ENCODE results near the gene LLGL2.

Gene LLGL2

DNA sequence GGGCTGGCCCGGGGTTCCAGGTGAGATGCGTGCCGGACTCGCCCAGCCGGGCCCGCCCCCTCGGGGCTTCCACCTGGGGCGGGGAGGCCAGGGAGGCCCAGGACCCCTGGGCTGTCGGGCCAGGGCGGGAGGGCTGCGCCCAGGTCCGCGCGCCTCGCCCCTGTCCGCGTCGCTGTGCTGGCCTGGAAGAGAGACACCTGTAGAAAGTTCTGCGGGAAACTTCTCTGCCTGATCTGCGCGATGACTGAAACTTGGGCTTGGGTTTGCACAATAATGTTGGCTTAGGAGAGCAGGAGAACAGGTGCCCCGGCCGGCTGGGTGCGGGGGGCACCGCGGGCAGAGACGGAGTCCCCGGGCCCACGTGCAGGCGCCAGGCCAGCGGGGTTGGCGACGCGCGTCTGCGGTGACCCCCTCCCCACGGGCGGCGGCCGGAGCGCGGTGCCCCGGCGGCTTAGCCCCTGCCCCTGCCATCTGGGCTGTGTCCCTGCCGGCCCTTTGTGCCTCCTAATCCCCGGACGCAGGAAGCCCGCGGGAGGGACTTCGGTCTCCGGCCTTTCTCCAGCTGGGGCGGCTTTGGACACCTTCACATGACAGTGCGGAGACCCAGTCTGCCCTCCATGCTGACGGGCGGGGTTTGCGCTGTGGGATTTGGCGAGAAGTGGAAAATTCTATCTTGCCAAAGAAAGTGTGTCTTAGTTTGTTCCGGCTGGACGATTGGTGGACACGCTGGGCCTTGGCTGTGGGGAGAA lies 483 bp downstream of the LLGL2 start:
- DNase-seq, result no peak

DNA sequence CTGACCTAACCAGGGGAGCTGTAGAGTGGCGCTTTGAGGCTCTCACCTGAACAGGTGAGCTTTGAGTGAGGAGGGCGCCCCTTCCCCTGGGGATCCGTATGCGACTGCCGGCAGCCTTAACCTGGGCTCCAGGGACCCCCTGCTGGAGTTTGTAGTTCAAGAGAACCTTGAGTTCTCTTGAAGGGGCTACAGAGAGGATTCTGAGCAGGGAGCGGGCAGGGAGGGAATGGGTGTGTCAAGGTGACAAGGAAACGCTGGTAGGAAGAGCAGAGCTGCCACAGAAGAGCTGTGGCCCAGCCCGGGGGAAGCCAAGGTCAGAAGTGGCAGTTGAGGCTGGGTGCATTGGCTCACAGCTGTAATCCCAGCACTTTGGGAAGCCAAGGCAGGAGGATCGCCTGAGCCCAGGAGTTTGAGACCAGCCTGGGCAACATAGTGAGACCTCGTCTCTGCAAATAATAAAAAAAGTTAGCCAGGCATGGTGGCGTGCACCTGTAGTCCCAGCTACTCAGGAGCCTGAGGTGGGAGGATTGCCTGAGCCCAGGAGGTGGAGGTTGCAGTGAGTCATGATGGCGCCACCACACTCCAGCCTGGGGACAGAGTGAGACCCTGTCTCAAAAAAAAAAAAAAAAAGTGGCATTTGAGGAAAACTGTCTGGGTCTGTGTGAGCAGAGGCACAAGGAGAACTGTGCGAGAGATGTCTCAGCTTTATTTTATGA lies 1.2 kb downstream of the LLGL2 start:
- DNase-seq, result peak; percentile 17

DNA sequence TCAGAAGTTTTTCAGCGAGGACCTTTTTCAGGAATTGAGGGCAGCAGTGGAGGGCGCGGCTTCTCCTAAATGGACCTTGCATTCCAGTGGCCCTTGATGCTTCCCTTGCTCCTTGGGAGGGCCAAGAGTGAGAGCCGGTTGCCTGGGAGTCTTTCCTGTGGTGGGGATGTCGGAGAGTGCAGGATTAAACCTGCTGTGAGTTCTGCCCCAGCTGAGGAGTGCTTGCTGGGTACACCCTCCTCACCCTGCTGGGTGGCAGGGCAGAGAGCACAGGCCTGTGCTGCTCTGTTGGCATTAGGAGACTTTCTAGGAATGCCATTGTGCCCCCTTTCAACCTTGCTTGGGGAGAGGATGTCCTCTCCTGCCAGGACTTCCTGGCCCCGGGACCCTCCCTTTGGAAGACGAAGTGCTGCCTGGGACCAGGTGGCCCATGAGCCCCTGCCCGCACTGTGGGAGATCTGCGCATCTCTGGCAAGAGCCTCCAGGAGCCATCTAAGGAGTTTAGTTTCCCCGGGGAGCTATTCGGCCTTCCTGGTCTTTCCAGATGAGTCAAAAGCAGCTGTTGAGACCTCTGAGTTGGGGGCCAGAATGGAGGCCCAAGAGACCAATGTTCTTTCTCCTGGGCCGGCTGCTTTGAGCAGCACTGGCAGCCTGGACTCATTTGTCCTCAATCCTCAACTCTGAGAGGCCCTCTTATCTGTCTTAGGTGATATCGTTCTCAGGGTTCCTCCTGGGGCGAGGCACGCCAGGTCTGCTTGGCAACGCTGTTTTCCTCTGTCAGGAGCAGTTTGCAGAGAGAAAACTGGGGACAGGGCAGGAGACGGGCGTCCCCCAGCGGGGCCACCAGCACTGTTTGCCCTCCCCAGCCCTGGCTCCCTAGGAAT lies 5.6 kb downstream of the LLGL2 start:
- no peak for DNase-seq

DNA sequence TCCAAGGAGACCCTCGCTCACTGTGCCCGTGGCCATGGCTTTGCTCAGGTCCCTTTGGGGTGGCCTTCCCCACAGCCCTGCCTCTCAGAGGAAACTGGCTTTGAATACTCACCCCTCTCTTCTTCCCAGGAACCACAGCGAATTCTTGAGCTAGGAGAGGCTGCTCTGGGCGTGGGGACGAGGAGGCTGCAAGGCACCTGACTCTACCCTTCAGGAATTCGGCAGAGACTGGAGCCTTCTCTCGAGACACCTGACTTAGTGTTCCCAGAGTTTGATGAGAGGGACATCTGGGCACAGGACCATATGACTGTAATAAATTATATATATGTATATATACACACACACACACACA lies 6.2 kb downstream of the LLGL2 start:
- no peak for DNase-seq

DNA sequence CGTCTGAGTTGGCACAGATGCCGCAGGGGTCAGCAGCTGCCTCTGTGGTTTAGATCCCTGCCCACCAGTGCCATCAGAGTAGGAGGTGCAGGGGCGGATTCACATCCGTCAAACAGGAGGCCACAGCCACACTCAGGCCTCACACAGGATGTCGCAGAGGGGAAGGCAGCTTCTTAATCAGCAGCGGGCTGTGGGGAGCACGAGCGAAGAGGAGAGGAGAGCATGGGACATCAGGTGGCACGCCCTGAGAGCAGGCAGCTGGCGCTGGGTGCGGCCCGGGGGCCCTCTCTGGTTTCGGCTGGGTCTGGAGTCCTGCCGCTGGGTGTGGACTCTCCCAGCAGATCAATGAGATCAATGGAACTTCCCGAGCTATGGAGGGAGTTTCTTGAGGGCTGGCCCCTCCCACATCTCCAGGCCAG lies 9.6 kb downstream of the LLGL2 start:
- DNase-seq, result no peak

DNA sequence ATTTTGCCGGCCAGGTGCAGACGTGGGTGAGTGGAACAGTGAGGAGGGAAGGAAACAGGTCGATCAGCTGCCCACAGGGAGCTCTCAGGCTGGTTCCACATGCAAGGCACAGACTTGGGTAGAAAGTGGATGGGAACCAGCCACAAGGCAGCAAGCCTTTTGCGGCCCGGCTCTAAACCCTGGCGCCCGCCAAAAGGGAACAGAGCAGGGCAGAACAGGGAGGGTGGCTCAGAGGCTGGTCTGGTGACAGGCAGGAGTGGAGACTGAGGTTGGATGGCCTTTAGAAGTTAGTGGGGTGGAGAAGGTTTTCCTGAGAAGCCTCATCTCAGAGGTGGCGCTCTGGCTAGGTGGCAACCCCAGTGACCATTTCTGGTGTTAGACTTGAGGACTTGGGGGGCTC lies 10.4 kb downstream of the LLGL2 start:
- DNase-seq, result no peak

DNA sequence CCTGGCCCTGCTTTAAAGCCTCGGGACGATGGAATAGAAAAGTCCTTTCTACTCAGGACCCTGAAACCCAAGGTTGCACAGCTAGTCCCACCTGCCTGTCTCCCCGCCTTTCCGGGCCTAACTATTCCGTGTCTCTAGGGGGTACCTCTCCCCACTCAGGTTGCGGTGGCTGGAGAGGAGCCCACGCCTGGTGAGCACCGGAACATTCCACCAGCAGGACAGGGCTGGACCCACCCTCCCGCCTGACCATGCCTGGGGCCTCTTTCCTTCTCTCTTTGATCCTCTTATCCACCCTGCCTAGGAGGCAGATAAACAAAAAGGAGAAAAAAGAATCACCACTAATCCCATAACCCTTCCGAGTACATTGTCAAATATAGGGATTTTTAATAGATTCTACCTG lies 10.9 kb downstream of the LLGL2 start:
- no peak for DNase-seq

DNA sequence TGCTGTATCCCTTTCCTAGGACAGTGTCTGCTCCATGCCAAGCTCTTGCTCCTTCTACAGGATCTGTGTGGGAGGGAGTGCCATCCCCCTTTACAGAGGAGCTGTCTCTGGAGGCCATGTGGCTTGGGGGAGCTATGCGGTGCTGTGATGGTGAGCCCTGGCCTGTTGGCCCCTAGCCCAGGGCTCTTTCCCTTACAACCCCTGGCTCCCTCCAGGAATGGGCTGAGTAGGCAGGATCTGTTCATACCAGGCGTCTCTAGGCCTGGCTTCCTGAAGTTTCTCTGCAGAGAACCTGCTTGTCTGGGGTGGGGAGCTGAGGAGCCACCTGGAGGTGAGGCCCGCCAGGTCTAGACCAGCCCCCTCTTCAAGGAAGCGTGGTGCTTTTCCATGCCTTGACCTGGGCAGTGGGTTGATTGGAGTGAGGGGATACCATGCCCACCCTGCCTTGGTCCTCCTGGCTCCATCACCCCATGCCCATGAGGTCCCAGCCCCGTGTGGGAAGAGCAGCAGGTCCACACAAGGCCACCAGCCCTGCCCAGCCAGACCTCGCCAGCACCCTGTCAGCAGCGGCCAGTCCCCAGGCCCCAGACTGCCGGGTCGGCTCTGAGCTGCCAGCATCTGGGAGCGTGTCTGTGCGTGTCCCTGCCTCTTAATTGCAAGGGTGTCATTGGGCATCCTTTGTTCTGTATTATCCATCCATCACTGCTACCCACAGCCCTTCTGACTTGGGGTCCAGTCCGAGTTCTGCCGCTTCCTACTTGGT lies 14.7 kb downstream of the LLGL2 start:
- DNase-seq, result no peak

DNA sequence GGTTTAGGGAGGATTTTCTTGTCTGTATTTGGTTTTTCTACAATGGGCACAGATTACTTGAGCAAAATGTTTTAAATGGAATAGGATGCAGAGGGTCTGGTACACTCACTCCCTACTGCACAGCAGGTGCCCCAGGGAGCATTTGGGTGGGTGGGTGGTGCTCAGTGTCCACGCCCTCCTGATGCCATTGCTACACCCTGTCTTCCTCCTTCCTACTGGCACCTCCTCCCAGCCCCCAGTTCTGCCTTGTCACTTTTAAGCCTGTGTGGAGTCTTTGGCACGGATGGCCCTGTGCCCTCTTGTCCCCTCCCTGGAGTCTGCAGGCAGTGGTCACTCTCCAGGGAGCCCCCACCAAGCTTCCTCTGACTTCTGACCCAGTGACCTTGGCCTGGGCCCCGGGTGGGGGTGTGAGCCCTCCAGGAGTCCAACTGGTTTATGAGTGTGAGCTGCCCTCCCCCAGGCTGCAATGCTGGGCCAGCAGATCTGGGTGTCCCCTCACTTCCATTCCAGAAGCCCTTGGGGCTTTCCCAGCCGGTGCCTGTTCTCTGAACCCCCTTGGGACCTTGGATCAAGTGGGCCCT lies 15.5 kb downstream of the LLGL2 start:
- no peak for DNase-seq

DNA sequence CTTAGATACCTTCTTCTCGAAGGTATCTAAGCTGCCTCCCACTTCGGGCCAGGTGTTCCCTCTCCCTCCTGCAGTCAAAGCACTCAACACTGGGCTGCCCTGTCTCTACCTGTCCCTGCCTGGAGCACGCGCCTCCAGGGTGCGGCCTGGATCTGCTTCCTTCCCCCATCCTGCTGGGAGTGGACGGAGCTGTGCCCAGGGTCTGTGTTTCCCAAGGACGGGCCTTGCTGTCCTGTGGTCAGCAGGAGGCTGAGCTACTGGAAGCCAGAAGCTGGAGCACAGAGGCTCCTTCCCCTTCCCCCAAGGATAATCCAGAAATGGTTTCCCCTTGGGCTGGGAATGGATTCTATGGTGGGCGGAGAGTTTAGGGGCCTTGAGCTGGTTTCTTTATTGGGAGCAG lies 16.7 kb downstream of the LLGL2 start:
- no peak for DNase-seq

DNA sequence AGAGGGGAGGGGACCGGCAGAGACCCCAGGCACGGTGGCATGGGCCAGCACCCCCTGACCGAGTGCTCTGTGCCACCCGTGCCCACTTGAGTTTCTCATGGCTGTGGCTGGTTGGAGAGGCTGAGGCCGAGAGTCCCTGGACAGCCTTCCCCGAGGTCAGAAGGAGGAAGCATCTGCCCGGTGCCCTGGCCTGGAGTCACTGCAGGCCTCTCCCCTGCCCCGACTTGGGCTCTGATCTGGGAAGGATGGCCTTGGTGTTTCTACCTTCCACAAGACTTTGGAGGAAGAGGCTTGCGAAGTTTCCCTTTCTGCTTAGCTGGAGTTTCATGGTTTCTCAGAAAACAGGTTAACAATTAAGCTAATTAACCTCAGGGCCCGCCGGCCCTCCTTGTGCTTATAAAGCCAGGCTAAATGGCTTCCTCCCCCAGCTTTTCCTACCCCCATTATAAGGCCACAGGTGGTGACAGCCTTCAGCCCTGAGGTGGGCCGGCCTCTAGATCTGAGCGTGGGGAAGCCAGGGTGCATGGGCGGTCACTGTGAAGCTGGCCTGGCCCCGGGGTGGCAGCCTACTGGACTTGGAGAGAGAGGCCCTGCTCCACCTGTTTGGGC lies 17.3 kb downstream of the LLGL2 start:
- DNase-seq, result no peak

DNA sequence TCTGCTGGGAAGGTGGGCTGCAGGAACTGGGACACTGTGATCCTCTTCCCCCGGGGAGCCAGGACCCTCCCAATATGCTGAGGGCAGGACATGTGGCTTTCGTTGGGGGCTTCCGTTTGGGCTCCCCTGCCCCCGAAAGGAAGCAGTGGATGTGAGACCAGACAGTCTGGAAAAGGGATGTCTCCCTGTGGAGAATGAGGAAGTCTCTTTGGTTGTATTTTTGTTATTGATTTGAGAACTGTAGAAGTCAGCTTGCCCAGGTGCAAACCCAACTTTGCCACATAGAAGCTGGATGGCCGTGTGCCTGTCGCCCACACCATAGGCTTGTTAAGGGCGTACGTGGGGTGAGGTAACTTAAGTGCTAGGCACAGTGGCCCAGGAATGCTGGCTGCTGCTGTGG lies 18.8 kb downstream of the LLGL2 start:
- DNase-seq, result no peak

DNA sequence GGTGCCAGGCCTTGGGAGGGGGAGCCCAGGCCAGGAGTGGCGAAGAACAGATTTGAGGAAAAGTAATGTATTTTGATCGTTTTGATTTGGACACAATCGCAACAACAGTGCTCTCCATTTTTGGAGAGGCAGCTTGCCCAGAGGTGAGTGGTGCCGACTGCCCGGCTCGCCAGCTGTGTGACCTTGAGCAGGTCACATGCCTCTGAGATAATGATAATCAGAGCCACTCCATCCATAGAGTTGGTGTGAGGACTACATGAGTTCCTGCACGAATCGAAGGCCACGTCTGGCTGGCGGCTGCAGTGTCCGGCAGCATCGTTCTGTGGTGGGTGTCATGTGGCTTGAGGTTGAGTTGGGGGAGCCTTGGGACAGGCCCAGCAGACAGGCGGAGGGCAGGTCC lies 20.7 kb downstream of the LLGL2 start:
- DNase-seq, result no peak

DNA sequence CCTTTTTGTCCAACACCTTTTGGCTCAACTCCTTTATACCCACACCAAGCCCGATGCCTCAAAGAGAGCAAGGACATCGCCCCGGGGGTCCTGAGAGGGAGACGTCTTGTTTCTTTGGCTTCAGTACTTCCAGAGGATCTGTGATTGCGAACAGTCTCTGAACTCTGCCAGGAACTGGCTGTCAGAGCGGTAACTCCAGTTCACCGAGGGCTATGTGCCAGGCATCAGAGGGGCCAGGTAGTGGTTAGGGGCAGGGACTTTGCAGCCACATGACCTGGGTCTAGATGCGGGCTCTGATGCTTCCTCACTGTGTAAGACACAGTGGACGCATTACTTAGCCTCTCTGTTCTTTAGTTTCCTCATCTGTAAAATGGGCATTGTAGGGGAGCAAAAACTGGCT lies 21.6 kb downstream of the LLGL2 start:
- DNase-seq, result no peak

DNA sequence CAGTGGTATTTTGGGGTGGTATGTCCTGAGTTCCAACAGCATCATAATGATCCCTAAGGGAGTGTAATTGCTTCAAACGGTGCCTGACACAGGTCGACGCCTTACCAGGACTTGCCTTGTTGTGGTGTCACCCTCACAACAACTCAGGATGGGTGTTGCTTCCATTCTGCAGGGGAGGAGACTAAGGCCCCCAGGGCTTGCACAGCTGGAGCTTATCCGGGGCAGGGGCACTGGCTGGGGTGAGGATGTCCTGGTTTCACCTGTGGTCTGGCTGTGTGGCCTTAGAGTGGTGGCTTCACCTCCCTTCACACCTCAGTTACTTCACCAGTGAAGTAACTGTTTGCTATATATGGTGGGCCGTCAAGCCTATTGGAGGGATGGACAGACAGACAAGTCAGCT lies 23.3 kb downstream of the LLGL2 start:
- no peak for DNase-seq

DNA sequence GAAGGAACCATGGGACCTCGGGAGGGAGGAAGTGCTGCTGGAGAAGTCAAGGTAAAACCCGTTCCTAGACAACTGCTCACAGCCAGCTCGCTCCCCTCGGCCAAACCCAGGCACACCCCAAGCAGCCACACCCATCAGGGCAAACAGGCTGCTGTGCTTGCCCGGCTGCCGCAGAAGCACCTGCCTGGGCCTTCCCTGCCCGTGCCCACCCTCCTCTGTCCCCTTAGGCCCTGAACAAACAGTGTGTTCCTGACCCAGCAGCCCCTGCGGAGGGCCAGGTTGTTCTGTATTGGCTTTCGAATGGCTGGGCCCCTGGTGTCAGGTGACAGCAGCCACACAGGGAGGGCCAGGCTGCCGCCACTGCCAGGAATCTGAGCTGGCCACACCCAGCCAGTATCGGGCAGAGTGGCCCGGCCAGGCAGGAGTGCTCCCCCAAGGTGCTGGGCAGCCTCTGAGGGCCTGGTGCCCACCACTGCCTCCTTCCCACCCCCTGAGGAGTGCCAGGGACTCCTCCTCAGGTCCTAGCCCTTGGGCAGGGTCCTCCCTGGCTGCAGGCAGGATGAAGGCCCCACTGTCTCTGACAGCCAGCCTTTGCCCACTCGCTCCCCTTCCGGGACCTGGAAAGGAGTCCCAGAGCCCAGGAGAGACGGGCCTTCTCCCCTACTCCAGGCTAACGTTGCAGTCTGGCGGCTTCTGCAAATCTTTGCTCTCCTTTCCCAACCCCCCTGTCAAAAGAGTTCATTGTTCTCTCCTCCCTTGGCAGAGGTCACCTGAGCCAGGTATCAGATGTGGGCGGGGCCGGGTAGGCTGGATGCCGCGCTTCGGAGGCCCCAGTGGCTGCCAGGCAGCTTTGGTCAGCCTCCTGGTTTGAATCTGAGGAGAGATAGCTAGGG lies 24.0 kb downstream of the LLGL2 start:
- DNase-seq, result peak; percentile 78

DNA sequence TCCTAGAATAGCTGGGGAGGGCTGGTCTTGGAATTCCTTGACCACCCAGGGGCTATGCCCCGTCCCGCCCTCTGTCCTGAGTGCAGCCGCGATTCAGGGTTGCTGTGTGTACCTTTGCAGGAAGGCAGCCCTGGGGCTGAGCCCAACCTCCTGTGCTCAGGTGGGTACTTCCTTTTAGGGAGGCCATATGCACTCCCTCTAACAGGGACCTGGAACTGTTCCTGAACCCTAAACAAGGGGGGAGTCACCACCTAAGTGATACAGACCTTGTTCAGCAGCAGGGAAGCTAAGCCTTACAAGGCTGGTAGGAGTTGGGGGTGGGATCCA lies 24.6 kb downstream of the LLGL2 start:
- DNase-seq, result no peak

DNA sequence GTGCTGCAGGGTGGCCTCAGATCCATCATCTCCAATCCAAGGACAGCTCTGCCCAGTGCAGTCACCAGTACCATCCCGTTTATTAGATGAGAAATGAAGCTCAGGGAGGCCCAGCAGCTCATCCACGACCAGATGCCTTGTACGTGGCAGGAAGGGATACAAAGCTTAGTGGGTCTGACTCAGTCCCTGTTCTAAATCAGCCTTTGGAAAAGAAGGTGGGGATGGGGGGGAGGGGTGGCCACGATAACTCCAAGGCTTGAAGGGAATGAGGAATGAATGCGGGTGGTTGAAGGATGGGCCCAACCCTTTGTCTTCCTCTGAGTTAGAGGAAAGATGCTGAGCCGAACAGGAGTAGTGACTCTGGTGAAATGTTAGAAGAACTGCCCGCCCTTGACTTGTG lies 25.8 kb downstream of the LLGL2 start:
- DNase-seq, result no peak

DNA sequence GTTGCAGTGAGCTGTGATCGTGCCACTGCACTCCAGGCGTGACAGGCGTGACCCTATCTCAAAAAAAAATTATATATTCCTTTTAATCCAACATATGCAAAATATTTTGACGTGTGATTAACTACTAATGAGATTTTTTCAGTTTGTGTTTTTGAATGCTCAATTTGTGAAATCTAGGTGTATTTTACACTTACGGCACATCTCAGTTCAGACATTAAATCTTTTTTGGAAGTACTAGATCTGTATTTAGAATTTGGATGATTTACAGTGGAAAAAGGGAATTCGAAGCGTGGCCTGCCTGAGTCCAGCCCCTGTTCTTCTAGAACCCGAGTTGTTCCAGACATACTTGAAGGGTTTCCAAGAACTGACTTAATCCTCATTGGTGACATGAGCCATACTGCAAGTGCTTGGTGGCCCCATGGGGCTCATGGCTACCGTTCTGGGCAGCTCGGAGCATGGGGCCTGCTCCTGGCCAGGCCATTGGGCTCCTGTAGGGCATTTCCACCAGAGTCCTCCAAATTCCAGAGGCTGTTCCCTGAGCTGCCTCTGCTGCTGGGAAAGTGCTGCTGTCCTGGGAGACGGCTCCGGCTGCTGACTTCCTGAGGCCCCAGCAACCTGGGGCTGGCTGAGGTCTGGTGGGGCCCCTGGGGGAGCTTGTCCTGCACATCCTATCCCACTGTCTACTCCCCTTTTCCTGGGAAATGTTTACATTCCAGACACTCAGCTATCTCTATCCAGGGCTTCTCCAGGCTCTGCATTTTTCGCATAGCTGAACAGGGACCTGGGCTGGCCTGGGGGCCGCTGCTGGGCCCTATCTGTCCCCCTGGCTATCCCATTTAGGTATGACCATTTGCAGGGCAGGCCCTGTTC lies 27.2 kb downstream of the LLGL2 start:
- no peak for DNase-seq
